GM12891 (cell line): ENCODE results near the gene SCRG1.

Experiments
- PAX5 ChIP-seq: IDR thresholded peaks from 2 replicates; pipeline ENCODE4 v1.6.1; 2011; ENCODE audit warnings: low read length, moderate library complexity, mild to moderate bottlenecking; ENCODE audit not compliant: insufficient read depth, severe bottlenecking
- POLR2A ChIP-seq: IDR thresholded peaks from 2 replicates; pipeline ENCODE4 v1.6.1; 2011; ENCODE audit warnings: low read depth, low read length, control low read depth
- POLR2AphosphoS5 ChIP-seq: IDR thresholded peaks from 2 replicates; pipeline ENCODE4 v1.6.1; 2011; ENCODE audit warnings: low read depth, low read length, control low read depth
- POU2F2 ChIP-seq: IDR thresholded peaks from 2 replicates; pipeline ENCODE4 v1.6.1; 2011; ENCODE audit warnings: low read depth, mild to moderate bottlenecking, control low read depth, low read length, moderate library complexity
- SPI1 ChIP-seq: IDR thresholded peaks from 2 replicates; pipeline ENCODE4 v1.6.1; 2011; ENCODE audit warnings: low read depth, low read length, control low read depth
- TAF1 ChIP-seq: IDR thresholded peaks from 2 replicates; pipeline ENCODE4 v1.6.1; 2011; ENCODE audit warnings: low read depth, low read length, control low read depth

DNA sequence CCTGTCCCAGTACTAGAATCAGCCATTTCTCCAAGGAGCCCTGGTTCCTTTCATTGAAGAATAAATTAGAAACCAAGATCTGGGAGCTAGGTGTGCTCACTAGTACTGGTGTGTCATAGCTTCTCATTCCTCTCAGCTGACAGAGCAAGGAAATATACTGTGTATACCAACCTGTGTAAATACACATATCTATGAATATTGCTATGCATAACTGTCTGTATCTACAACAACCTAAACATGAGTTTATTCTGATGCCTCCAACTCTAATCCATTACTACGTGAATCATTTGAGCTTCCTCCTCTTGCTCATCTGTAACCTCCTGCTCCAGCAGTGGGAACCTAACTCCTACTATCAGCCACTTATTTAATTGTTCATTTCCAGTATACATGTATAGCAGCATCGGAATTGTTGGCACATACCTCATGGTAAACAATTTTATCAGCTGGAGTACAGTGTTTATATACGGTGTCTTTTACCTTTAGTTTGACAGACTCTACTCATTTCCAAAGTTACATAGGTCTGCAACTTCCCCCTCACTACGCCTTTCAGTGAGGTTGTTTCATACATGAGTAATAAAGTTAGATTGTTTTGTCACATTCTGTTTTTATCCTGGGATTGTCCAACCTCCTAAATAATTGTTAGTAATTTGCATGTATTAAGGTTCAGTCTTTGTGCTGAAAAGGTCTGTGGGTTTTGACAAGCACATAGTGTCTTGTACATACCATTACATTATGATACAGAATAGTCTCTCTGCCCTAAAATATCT lies 7.1 kb upstream of the SCRG1 start:
- TF ChIP-seq POLR2A (no peak), POLR2AphosphoS5 (no peak), TAF1 (no peak), SPI1 (no peak), PAX5 (no peak), POU2F2 (no peak)
